ENCODE measurements around the gene PLCXD3. TPM values are rescaled to one million over a fixed set of nuclear protein-coding genes. Genes with fewer than 3 reads are reported as not detected.

The PLCXD3 gene
- total and polyA plus RNA-seq, 2 donors from 2014 or later: 5.1 to 11.7 TPM

DNA sequence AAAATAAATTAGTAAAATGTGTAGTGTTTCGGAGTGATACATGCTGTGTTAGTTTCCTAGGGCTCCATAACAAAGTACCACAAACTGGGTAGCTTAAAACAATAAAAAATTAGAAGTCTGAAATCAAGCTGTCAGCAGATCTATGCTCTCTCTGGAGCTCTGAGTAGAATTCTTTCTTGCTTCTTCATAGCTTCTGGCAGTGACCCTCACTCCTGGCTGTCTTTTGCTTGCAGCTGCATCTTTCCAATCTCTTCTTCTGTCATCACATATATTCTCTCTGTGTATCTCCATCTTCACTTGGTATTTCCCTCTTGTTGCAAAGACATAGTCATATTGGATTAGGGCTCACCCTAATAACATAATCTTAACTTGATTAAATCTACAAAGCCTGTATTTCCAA, 37.6 kb upstream of the PLCXD3 start:
- H3K36me3 ChIP-seq (ENCODE audit: control insufficient read depth in 2 of 3, insufficient read depth in 3 of 3, low read length in 3 of 3): no peaks in the 10 kb centered on the region
- FAIRE-seq: no peak
- H3K4me1 ChIP-seq (ENCODE audit: control insufficient read depth in 2 of 3, insufficient read depth in 2 of 3, low read depth in 1 of 3, low read length in 3 of 3): no peaks in the 10 kb centered on the region
- H3K9me3 ChIP-seq (ENCODE audit: control insufficient read depth in 2 of 3, insufficient read depth in 1 of 3, low read length in 3 of 3): no peaks in the 10 kb centered on the region
- no peaks in the 10 kb centered on the region for H3K27me3 ChIP-seq (ENCODE audit: control insufficient read depth, insufficient read depth, low read length)
- TF ChIP-seq, protein P1, sequence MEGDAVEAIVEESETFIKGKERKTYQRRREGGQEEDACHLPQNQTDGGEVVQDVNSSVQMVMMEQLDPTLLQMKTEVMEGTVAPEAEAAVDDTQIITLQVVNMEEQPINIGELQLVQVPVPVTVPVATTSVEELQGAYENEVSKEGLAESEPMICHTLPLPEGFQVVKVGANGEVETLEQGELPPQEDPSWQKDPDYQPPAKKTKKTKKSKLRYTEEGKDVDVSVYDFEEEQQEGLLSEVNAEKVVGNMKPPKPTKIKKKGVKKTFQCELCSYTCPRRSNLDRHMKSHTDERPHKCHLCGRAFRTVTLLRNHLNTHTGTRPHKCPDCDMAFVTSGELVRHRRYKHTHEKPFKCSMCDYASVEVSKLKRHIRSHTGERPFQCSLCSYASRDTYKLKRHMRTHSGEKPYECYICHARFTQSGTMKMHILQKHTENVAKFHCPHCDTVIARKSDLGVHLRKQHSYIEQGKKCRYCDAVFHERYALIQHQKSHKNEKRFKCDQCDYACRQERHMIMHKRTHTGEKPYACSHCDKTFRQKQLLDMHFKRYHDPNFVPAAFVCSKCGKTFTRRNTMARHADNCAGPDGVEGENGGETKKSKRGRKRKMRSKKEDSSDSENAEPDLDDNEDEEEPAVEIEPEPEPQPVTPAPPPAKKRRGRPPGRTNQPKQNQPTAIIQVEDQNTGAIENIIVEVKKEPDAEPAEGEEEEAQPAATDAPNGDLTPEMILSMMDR (IDR thresholded peaks at IDR 0.05; ENCODE audit: borderline replicate concordance, extremely low read depth, insufficient read depth): no peak
- no peak overlapping the region for H3K9ac ChIP-seq (ENCODE audit: low read length in 3 of 3)
- no peak for DNase-seq
- no peak overlapping the region for H3K4me3 ChIP-seq (ENCODE audit: low read length in 3 of 3)
- H3K27ac ChIP-seq (ENCODE audit: low read depth in 2 of 2, low read length in 2 of 2): no peak overlapping the region
- intact Hi-C loops (cut with DNase I): no loop called here

DNA sequence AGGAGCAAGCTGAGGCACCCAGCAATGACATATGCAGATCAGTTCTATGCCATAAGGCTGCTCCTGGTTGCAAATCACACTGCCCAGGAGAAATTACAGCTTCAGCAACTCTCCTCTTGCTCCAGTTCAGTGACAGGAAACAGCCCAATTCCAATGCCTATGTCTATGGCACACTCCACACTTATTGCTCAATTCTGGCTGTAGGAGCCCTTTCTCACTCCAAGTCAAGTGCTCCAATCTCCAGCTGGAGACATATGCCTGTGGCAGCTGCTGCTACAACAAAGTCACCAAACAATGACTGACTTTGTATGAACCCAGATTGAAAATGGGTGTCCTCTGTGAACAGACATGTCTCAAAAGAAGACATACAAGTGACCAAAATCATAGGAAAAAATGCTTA, 31.8 kb upstream of the PLCXD3 start:
- H3K27me3 ChIP-seq (ENCODE audit: control insufficient read depth, insufficient read depth, low read length): no peaks in the 10 kb centered on the region
- no peaks in the 10 kb centered on the region for H3K36me3 ChIP-seq (ENCODE audit: control insufficient read depth in 2 of 3, insufficient read depth in 3 of 3, low read length in 3 of 3)
- H3K9me3 ChIP-seq (ENCODE audit: control insufficient read depth in 2 of 3, insufficient read depth in 1 of 3, low read length in 3 of 3): no peaks in the 10 kb centered on the region
- H3K4me1 ChIP-seq (ENCODE audit: control insufficient read depth in 2 of 3, insufficient read depth in 2 of 3, low read depth in 1 of 3, low read length in 3 of 3): no peaks in the 10 kb centered on the region
- no peak overlapping the region for H3K27ac ChIP-seq (ENCODE audit: low read depth in 2 of 2, low read length in 2 of 2)
- TF ChIP-seq, protein P1 (IDR thresholded peaks at IDR 0.05; ENCODE audit: borderline replicate concordance, extremely low read depth, insufficient read depth): no peak
- no peak overlapping the region for H3K4me3 ChIP-seq (ENCODE audit: low read length in 3 of 3)
- no peak for FAIRE-seq
- no peak for DNase-seq
- intact Hi-C loops (cut with DNase I): no loop called here
- H3K9ac ChIP-seq (ENCODE audit: low read length in 3 of 3): no peak overlapping the region

DNA sequence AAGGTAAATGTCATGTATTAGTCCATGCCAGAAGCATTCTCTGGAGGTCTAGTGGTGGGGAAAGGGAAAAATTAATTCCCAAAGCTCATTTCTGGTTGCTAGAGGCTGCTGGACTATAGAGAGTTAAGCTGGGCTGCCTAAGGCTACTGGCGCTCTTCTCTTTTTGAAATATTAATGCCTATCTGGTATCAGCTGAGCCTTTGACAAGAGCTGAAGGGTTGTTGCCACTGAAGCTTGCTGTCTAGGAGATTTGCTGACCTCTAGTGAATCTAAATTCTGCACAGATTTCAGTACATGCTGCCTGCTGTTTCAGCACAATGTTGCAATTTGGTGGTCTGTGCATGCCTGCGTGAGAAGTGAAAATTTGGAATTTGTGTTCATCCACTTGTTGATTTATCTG, 29.1 kb upstream of the PLCXD3 start:
- no peaks in the 10 kb centered on the region for H3K36me3 ChIP-seq (ENCODE audit: control insufficient read depth in 2 of 3, insufficient read depth in 3 of 3, low read length in 3 of 3)
- no peaks in the 10 kb centered on the region for H3K4me1 ChIP-seq (ENCODE audit: control insufficient read depth in 2 of 3, insufficient read depth in 2 of 3, low read depth in 1 of 3, low read length in 3 of 3)
- intact Hi-C loops (cut with DNase I): no loop called here
- TF ChIP-seq, protein P1 (IDR thresholded peaks at IDR 0.05; ENCODE audit: borderline replicate concordance, extremely low read depth, insufficient read depth): no peak
- H3K27me3 ChIP-seq (ENCODE audit: control insufficient read depth, insufficient read depth, low read length): no peaks in the 10 kb centered on the region
- no peak for DNase-seq
- no peak overlapping the region for H3K4me3 ChIP-seq (ENCODE audit: low read length in 3 of 3)
- H3K27ac ChIP-seq (ENCODE audit: low read depth in 2 of 2, low read length in 2 of 2): no peak overlapping the region
- peaks cover 0 to 3% (median 0%) of the 10 kb centered on the region in 3 donors for H3K9me3 ChIP-seq (ENCODE audit: control insufficient read depth in 2 of 3, insufficient read depth in 1 of 3, low read length in 3 of 3)
- FAIRE-seq: no peak
- no peak overlapping the region for H3K9ac ChIP-seq (ENCODE audit: low read length in 3 of 3)

DNA sequence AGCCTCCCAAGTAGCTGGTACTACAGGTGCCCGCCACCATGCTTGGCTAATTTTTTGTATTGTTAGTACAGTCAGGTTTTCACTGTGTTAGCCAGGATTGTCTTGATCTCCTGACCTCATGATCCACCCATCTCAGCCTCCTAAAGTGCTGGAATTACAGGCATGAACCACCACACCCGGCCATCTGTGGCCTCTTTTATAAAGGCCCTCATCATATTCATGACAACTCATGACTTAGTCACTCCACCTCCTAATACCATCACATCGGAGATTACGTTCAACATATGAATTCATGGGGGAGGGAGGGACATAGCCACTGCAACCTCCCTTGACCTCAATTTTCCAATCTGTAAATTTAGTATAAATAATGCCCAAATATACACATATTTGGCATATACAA, 27.2 kb upstream of the PLCXD3 start:
- FAIRE-seq (no peak), DNase-seq (no peak)
- H3K36me3 ChIP-seq (ENCODE audit: control insufficient read depth in 2 of 3, insufficient read depth in 3 of 3, low read length in 3 of 3): no peaks in the 10 kb centered on the region
- no peaks in the 10 kb centered on the region for H3K27me3 ChIP-seq (ENCODE audit: control insufficient read depth, insufficient read depth, low read length)
- H3K9me3 ChIP-seq (ENCODE audit: control insufficient read depth in 2 of 3, insufficient read depth in 1 of 3, low read length in 3 of 3): peaks cover 0 to 3% (median 0%) of the 10 kb centered on the region in 3 donors
- intact Hi-C loops (cut with DNase I): no loop called here
- H3K4me1 ChIP-seq (ENCODE audit: control insufficient read depth in 2 of 3, insufficient read depth in 2 of 3, low read depth in 1 of 3, low read length in 3 of 3): no peaks in the 10 kb centered on the region
- no peak overlapping the region for H3K4me3 ChIP-seq (ENCODE audit: low read length in 3 of 3)
- H3K9ac ChIP-seq (ENCODE audit: low read length in 3 of 3): no peak overlapping the region
- TF ChIP-seq, protein P1 (IDR thresholded peaks at IDR 0.05; ENCODE audit: borderline replicate concordance, extremely low read depth, insufficient read depth): no peak
- no peak overlapping the region for H3K27ac ChIP-seq (ENCODE audit: low read depth in 2 of 2, low read length in 2 of 2)
